GM18519 (cell line): ENCODE data around the gene NOPCHAP1.
"Not testable (repeated sequence)": the region's sequence is repeated elsewhere in the genome, so short reads cannot be mapped to it uniquely, and the experiment has no call there.

Experiments used
- ATAC-seq: cut with Tn5 transposase; IDR thresholded peaks from one replicate; pipeline ENCODE4 v1.9.1; 2021; ENCODE audit warnings: mild to moderate bottlenecking, moderate library complexity; ENCODE audit not compliant: unreplicated experiment, low FRiP score

The NOPCHAP1 gene

GRCh38 chr12:104964167-104964855 is 21.8 kb upstream of the NOPCHAP1 start:
- ATAC-seq, result no peak

GRCh38 chr12:104964856-104965205 is 21.3 kb upstream of the NOPCHAP1 start:
- ATAC-seq, result no peak

- peak; percentile 70 for ATAC-seq
These were observed 19.4 kb upstream of the NOPCHAP1 start for GRCh38 chr12:104966677-104967076.

- no peak for ATAC-seq
These were observed 16.8 kb upstream of the NOPCHAP1 start for GRCh38 chr12:104969343-104969742.

GRCh38 chr12:104971306-104971705 is 14.8 kb upstream of the NOPCHAP1 start:
- ATAC-seq, result no peak

GRCh38 chr12:104973250-104973649 is 12.9 kb upstream of the NOPCHAP1 start:
- ATAC-seq, result no peak

GRCh38 chr12:104974626-104975290 is 11.4 kb upstream of the NOPCHAP1 start:
- ATAC-seq, result peak; percentile 92

- ATAC-seq, result no peak
These were observed 10.4 kb upstream of the NOPCHAP1 start for GRCh38 chr12:104975587-104976343.

GRCh38 chr12:104976703-104977102 is 9.4 kb upstream of the NOPCHAP1 start:
- no peak for ATAC-seq

- ATAC-seq, result not testable (repeated sequence)
These were observed 8.4 kb upstream of the NOPCHAP1 start for GRCh38 chr12:104977688-104978087.

- no peak for ATAC-seq
These were observed 910 bp upstream of the NOPCHAP1 start for GRCh38 chr12:104985206-104985605.

GRCh38 chr12:104990950-104991349 is 4.8 kb downstream of the NOPCHAP1 start:
- ATAC-seq, result no peak

- no peak for ATAC-seq
These were observed 5.5 kb downstream of the NOPCHAP1 start for GRCh38 chr12:104991565-104992128.

GRCh38 chr12:104994336-104994735 is 8.2 kb downstream of the NOPCHAP1 start:
- no peak for ATAC-seq

- ATAC-seq, result no peak
These were observed 11.4 kb downstream of the NOPCHAP1 start for GRCh38 chr12:104997541-104997940.

- ATAC-seq, result no peak
These were observed 12.6 kb downstream of the NOPCHAP1 start for GRCh38 chr12:104998423-104999346.

- no peak for ATAC-seq
These were observed 13.2 kb downstream of the NOPCHAP1 start for GRCh38 chr12:104999347-104999685.

GRCh38 chr12:105001476-105001875 is 15.4 kb downstream of the NOPCHAP1 start:
- no peak for ATAC-seq

- ATAC-seq, result no peak
These were observed 27.8 kb downstream of the NOPCHAP1 start for GRCh38 chr12:105013892-105014291.

- no peak for ATAC-seq
These were observed 28.5 kb downstream of the NOPCHAP1 start for GRCh38 chr12:105014603-105015002.
